ENCODE data around the gene GALNT10.

GALNT10 gene

GRCh38 chr5:154332451-154332850 lies 141.9 kb downstream of the GALNT10 start:
- no peaks in the 10 kb centered on the region for H3K4me1 Mint-ChIP-seq (ENCODE audit: low read depth)
- H3K4me3 Mint-ChIP-seq, result no peak overlapping the region
- H3K9me3 Mint-ChIP-seq (ENCODE audit: low read depth), result no peaks in the 10 kb centered on the region
- H3K36me3 Mint-ChIP-seq, result peaks cover 34% of the 10 kb centered on the region
- no peaks in the 10 kb centered on the region for H3K27me3 Mint-ChIP-seq
- no peak overlapping the region for H3K27ac Mint-ChIP-seq

GRCh38 chr5:154333016-154333415 lies 142.5 kb downstream of the GALNT10 start:
- Mint-ChIP-seq H3K9me3 (ENCODE audit: low read depth) (no peaks in the 10 kb centered on the region), H3K4me3 (no peak overlapping the region), H3K27me3 (no peaks in the 10 kb centered on the region), H3K27ac (no peak overlapping the region), H3K36me3 (peaks cover 40% of the 10 kb centered on the region), H3K4me1 (ENCODE audit: low read depth) (no peaks in the 10 kb centered on the region)

DNA sequence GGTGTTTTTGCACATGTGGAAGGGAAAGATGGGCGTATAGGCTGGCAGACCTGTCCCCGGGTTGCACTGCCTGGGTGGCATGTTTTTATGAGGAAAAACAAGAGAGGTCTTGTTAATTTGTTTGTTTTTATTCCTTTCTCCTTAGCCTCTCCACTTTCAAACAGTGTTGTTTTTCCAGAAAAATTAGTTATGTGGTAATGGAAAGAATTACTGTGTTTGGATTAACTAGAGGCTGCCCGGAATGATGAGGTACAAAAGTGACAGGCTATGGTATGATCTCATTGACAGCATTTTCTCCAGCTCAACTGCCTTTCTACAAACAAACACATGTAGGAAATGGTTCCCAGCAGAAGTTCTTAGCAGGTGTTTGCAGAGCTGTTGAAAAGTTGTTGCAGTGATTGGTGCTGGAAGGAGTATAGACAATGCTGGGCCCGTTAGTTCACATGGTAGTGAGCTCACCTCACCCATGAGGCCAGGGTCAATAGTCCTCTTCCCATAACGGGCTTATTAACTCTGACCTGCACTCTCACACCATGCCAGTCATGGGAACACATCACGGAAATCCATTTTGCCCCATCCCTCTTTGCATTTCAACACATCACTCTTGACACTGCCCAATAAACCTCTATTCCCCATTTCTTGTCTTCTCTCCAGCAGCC lies 144.0 kb downstream of the GALNT10 start:
- peaks cover 46% of the 10 kb centered on the region for H3K36me3 Mint-ChIP-seq
- H3K4me3 Mint-ChIP-seq, result no peak overlapping the region
- no peaks in the 10 kb centered on the region for H3K9me3 Mint-ChIP-seq (ENCODE audit: low read depth)
- no peaks in the 10 kb centered on the region for H3K4me1 Mint-ChIP-seq (ENCODE audit: low read depth)
- H3K27ac Mint-ChIP-seq, result no peak overlapping the region
- no peaks in the 10 kb centered on the region for H3K27me3 Mint-ChIP-seq

DNA sequence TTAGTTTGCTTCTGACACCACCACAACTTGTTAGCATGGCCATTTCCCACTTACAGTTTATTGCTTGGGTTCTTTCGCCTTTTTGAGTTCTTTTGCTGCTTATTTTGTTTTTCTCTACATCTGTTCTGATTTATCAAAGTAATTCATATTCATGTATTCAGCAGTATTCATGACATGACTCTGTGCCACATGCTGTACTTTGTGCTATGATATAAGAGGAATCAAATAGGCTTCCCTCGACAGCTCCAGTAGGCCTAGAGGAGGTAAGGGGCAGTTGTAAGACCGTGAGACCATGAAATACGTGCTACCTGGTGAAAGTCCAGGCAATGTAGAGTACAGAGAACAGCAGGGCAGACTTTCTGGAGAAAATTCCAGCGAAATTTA lies 144.5 kb downstream of the GALNT10 start:
- H3K27me3 Mint-ChIP-seq, result no peaks in the 10 kb centered on the region
- H3K9me3 Mint-ChIP-seq (ENCODE audit: low read depth), result no peaks in the 10 kb centered on the region
- peaks cover 46% of the 10 kb centered on the region for H3K36me3 Mint-ChIP-seq
- H3K4me1 Mint-ChIP-seq (ENCODE audit: low read depth), result no peaks in the 10 kb centered on the region
- no peak overlapping the region for H3K27ac Mint-ChIP-seq
- no peak overlapping the region for H3K4me3 Mint-ChIP-seq

DNA sequence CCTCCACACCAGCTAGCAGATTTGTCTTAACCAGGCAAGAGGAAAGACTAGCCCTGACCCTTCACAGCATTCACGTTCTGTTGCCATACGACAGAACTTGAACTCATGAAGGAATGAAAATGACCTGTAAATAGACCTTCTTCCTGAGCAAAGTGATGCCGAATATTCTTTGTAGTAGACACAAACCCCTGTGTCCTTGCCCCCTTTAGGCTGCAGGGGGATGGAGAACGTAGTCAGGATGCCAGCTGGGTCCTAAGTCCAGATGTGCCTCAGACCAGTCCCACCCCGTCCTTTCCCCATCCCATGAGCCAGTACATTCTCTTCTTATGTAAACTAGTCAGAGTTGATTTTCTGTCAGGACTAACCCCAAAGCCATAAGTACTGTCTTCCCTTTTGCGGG lies 151.1 kb downstream of the GALNT10 start:
- Mint-ChIP-seq H3K27me3 (no peaks in the 10 kb centered on the region), H3K4me1 (ENCODE audit: low read depth) (no peaks in the 10 kb centered on the region), H3K9me3 (ENCODE audit: low read depth) (no peaks in the 10 kb centered on the region), H3K27ac (no peak overlapping the region), H3K36me3 (peaks cover 14% of the 10 kb centered on the region), H3K4me3 (no peak overlapping the region)

DNA sequence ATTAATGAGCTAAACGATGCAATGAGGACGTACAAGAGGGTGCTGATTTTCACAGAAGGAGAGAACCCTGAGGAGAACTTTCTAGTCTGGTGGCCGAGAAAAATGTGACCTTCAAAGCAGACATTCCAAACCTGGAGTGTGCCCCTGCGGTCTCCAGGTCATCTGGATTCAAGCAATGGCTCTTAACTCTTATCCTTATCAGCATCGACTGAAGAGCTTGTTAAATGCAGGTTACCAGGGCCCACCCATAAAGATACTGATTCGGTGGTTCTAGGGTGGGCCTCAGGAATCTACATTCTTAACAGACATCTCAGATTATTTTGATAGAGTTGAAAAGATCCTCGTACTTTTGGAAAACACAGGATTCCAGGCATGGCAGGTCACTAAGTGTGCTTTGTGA lies 151.7 kb downstream of the GALNT10 start:
- no peak overlapping the region for H3K4me3 Mint-ChIP-seq
- no peaks in the 10 kb centered on the region for H3K4me1 Mint-ChIP-seq (ENCODE audit: low read depth)
- no peaks in the 10 kb centered on the region for H3K27me3 Mint-ChIP-seq

DNA sequence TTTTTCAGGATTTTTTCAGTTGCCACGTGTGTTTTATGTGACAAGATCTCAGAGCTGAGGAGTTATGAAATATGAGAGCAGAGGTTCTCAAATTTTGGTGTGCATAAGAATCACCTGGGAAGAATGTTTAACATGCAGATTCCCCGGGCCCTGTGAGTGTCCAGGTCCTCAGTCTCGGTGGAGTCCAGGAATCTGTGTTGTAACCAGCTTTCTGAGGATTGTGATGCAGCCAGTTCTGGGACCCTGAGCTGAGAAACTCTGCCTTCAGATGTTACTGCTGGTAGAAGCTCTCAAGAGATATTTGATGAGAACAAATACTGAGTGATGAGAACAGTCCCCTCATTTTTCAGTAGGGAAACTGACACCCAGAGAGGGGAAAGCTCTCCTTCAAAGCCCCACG lies 152.4 kb downstream of the GALNT10 start:
- Mint-ChIP-seq H3K4me1 (ENCODE audit: low read depth) (no peaks in the 10 kb centered on the region), H3K36me3 (peaks cover 10% of the 10 kb centered on the region), H3K9me3 (ENCODE audit: low read depth) (no peaks in the 10 kb centered on the region), H3K27me3 (no peaks in the 10 kb centered on the region), H3K4me3 (no peak overlapping the region), H3K27ac (no peak overlapping the region)

More for the DNA sequence above, 151.7 kb downstream of the GALNT10 start:
- peaks cover 16% of the 10 kb centered on the region for H3K36me3 Mint-ChIP-seq
- no peaks in the 10 kb centered on the region for H3K9me3 Mint-ChIP-seq (ENCODE audit: low read depth)
- H3K27ac Mint-ChIP-seq, result no peak overlapping the region

DNA sequence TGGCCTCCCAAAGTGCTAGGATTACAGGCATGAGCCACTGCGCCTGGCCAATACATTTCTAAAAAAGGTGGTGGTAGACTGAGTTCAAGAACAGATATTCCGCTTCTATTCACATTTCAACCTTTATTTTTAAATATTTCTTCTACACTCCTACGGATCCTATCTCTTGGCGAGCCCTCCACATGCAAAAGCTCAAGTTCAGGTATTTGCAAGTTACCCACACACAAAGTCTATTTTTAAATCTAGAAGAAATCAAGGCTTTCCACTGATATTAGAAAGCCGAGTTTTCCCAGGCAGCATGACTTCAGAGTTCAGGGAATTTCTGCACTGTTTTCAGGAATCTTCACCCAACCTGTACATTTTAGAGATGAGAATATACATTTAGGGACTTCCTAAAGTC lies 153.9 kb downstream of the GALNT10 start:
- H3K9me3 Mint-ChIP-seq (ENCODE audit: low read depth), result no peaks in the 10 kb centered on the region
- H3K4me3 Mint-ChIP-seq, result no peak overlapping the region
- H3K4me1 Mint-ChIP-seq (ENCODE audit: low read depth), result no peaks in the 10 kb centered on the region
- H3K36me3 Mint-ChIP-seq, result peaks cover 6% of the 10 kb centered on the region
- no peaks in the 10 kb centered on the region for H3K27me3 Mint-ChIP-seq
- H3K27ac Mint-ChIP-seq, result no peak overlapping the region

DNA sequence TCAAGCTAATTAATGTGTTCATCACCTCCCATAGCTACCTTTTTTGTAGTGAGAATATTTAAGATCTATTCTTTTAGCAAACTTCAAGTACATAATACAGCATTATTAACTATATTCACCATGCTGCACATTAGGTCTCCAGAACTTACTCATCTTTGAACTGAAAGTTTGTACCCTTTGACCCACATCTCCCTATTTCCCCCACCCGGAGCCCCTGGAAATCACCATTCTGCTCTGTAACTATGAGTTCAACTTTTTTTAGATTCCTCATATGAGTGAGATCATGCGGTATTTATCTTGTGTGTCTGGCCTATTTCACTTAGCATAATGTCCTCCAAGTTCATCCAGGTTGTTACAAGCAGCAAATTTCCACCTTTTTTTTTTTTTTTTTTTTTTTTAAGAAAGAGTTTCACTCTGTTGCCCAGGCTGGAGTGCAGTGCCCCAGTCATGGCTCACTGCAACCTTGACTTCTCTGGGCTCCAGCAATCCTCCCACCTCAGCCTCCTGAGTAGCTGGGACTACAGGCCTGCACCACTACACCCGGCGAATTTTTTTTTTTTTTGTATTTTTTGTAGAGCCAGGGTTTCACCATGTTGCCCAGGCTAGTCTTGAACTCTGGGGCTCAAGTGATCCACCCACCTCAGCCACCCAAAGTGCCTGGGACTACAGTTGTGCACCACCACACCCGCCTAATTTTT lies 154.9 kb downstream of the GALNT10 start:
- Mint-ChIP-seq H3K9me3 (ENCODE audit: low read depth) (no peaks in the 10 kb centered on the region), H3K4me3 (no peak overlapping the region), H3K36me3 (peaks cover 6% of the 10 kb centered on the region), H3K27ac (no peak overlapping the region), H3K4me1 (ENCODE audit: low read depth) (no peaks in the 10 kb centered on the region), H3K27me3 (no peaks in the 10 kb centered on the region)

DNA sequence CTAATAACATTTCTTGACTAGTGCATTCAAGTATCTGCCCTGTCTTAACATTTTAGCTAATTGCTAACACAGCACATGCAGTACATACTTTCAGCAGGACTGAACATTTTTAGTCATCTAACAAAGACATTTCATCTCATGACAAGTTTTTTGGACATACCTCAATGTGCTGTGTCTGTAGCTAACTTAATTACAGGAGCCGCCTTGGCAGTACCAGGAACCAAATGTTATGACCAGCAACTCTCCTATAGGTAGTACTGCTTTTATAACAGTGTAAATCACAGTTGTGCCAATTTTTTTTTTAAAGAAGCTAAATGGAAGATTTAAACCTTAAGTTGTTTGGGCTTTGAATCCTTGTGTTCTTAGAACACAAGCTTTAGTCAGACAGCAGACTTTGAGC lies 155.9 kb downstream of the GALNT10 start:
- Mint-ChIP-seq H3K9me3 (ENCODE audit: low read depth) (no peaks in the 10 kb centered on the region), H3K27me3 (no peaks in the 10 kb centered on the region), H3K4me3 (no peak overlapping the region), H3K36me3 (peaks cover 10% of the 10 kb centered on the region), H3K27ac (no peak overlapping the region), H3K4me1 (ENCODE audit: low read depth) (no peaks in the 10 kb centered on the region)

DNA sequence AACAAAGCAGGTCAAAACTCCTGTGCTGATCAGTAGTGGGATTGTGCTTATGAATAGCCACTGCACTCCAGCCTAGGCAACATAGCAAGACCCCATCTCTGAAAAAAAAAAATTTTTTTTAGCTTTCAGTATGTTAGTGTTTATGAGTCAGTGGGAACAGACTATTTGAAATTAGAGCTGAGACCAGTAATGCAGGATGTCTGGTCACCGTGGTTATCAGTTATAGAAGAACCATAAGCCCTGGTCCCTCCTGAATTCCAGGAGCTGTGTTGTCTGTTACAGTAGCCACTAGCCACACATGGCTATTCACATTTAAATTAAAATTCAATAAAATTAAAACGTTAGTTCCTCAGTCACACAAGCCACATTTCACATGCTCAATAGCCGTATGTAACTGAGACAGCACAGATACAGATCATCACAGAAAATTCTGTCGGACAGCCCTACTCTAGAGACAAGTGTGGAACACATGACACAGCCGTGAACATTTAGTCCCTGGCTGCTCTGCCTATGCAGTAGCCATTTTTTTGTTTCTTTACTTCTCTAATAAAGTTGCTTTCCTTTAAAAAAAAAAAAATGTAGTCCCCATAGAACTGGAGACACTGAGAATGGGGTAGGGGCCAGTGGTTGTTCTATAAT lies 159.2 kb downstream of the GALNT10 start:
- H3K9me3 Mint-ChIP-seq (ENCODE audit: low read depth), result no peaks in the 10 kb centered on the region
- no peaks in the 10 kb centered on the region for H3K4me1 Mint-ChIP-seq (ENCODE audit: low read depth)
- H3K4me3 Mint-ChIP-seq, result no peak overlapping the region
- H3K36me3 Mint-ChIP-seq, result peaks cover 14% of the 10 kb centered on the region
- no peaks in the 10 kb centered on the region for H3K27me3 Mint-ChIP-seq
- H3K27ac Mint-ChIP-seq, result no peak overlapping the region

GRCh38 chr5:154351141-154351540 lies 160.6 kb downstream of the GALNT10 start:
- peaks cover 14% of the 10 kb centered on the region for H3K36me3 Mint-ChIP-seq
- H3K9me3 Mint-ChIP-seq (ENCODE audit: low read depth), result no peaks in the 10 kb centered on the region

DNA sequence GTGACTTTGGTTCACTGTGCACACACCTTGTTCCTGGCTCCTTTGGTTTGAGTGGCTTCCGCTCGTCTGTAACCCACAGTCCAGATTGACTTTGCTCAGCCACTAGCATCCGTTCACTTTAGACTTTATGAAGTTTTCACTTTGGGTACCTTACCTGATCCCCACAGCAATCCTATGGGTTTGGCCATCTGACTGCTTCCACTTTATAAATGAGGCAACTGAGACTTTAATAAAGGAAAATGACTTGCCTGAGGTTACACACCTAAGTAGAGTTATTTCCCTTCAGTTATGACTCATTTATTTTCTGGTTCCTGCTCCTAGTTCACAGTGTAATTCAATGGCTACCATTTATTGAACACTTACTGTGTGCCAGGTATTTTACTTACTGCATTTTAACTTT lies 161.0 kb downstream of the GALNT10 start:
- Mint-ChIP-seq H3K36me3 (peaks cover 14% of the 10 kb centered on the region), H3K9me3 (ENCODE audit: low read depth) (no peaks in the 10 kb centered on the region), H3K4me3 (no peak overlapping the region), H3K4me1 (ENCODE audit: low read depth) (no peaks in the 10 kb centered on the region), H3K27ac (no peak overlapping the region), H3K27me3 (no peaks in the 10 kb centered on the region)

More at GRCh38 chr5:154351141-154351540, 160.6 kb downstream of the GALNT10 start:
- no peaks in the 10 kb centered on the region for H3K4me1 Mint-ChIP-seq (ENCODE audit: low read depth)
- no peaks in the 10 kb centered on the region for H3K27me3 Mint-ChIP-seq
- no peak overlapping the region for H3K4me3 Mint-ChIP-seq
- no peak overlapping the region for H3K27ac Mint-ChIP-seq

- peaks cover 11% of the 10 kb centered on the region for H3K36me3 Mint-ChIP-seq
- no peaks in the 10 kb centered on the region for H3K4me1 Mint-ChIP-seq (ENCODE audit: low read depth)
- no peak overlapping the region for H3K4me3 Mint-ChIP-seq
- no peaks in the 10 kb centered on the region for H3K27me3 Mint-ChIP-seq
- H3K27ac Mint-ChIP-seq, result no peak overlapping the region
- H3K9me3 Mint-ChIP-seq (ENCODE audit: low read depth), result no peaks in the 10 kb centered on the region
Measured at GRCh38 chr5:154352960-154353548, 162.5 kb downstream of the GALNT10 start.

DNA sequence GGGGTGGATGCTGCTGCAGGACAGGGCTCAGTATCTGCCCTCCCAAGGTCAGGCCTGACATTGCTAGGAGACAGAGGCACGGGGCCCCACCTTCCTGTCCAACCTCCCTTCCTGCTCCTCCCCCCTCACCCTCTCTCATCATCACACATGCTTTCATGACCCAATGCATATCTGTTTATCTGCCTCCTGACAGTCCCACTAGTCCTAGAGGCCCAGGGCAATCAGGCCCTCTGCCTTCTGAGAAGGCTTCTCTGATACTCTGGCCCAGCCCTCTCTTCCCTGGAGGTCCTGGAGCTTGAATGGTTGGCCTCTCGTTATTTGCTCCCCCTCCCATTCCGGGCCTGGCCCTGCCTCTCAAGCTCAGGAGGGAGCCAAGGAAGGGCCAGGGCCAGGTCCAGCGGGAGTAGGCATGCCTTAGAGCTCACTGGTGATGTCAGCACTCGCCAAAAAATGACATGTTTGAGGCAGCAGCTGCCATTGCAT lies 164.6 kb downstream of the GALNT10 start:
- H3K36me3 Mint-ChIP-seq, result peaks cover 10% of the 10 kb centered on the region
- H3K4me1 Mint-ChIP-seq (ENCODE audit: low read depth), result no peaks in the 10 kb centered on the region
- no peaks in the 10 kb centered on the region for H3K9me3 Mint-ChIP-seq (ENCODE audit: low read depth)
- H3K27me3 Mint-ChIP-seq, result no peaks in the 10 kb centered on the region
- no peak overlapping the region for H3K4me3 Mint-ChIP-seq
- H3K27ac Mint-ChIP-seq, result no peak overlapping the region

All from activated naive CD8-positive, alpha-beta T cell (primary cell).